ENCODE results near the gene NXN.

NXN gene

DNA sequence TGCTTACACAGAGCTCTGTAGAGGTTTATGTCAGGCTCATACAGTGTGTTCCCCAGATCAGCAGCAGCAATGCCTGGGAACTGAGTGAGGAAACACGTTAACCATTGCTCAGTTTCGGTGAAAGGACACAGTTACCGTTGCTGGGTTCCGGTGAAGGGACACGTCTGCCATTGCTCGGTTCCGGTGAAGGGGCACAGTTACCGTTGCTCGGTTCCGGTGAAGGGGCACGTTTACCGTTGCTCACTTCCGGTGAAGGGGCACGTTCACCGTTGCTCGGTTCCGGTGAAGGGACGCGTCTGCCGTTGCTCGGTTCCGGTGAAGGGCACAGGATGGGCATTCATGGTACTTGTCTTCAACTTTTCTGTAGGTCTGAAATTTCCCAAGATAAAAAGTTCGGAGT is 115.7 kb downstream of the NXN start:
- no peak for TF ChIP-seq CTCF (IDR thresholded peaks at IDR 0.05)

DNA sequence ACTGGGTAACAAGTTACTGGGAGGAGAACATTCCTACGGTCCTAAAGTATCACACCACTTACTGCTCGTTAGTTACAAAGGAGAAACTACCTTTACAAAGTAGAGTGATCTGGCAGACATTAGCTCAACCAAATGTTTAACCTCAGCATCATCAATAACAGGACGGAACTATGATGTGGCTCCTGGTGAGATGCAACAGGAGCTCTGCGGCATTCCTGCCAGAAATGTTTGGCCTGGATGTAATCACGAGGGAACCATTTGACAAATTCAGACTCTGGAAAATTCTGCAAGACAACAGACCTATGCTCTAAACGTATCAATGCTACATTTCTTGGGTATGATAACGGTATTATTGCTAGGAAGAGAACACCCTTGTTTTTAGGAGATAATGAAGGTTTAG is 117.0 kb downstream of the NXN start:
- TF ChIP-seq CTCF (IDR thresholded peaks at IDR 0.05) = no peak

- TF ChIP-seq CTCF (IDR thresholded peaks at IDR 0.05) = no peak
These were observed 118.2 kb downstream of the NXN start for GRCh38 chr17:861364-861763.

GRCh38 chr17:860805-861204 is 118.8 kb downstream of the NXN start:
- no peak for TF ChIP-seq CTCF (IDR thresholded peaks at IDR 0.05)

GRCh38 chr17:859824-860195 is 119.8 kb downstream of the NXN start:
- TF ChIP-seq CTCF (IDR thresholded peaks at IDR 0.05) = no peak

DNA sequence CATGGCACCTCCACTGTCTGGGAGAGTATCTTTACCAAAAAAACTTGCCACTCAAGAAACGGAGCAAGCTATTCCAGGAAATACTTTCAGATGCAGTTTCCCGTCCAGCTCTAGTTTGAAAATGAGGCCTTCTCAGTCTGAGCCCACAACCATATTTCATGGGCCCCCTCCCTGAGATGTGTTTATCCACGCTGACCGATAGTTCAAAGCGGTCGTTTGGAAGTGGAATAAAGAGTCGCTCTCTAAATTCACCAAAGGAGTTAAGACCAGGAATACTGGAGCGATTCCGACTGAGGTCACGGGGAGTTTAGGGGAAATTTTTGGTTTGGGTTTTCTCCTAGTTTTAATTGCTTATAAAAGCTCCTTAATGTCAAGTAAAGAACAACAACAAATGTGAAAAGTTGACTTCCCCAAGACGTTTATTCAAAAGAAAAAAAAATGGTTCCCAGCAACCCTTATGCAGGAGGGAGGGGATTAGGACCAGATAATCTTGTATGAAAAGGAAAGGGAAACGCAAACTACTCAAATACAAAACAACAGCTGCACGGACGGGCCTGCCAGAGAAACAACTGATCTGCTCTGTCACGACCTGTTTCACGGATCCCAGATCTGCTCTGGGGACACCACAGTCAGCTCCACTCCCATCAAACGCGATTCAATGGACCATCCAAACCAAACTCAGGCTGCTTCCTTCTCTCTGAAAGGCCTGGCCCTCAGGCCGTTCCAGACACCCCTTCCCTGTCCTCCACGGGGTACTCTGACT is 120.3 kb downstream of the NXN start:
- no peak for TF ChIP-seq CTCF (IDR thresholded peaks at IDR 0.05)

GRCh38 chr17:856149-856548 is 123.4 kb downstream of the NXN start:
- TF ChIP-seq CTCF (IDR thresholded peaks at IDR 0.05) = no peak

GRCh38 chr17:855569-855968 is 124.0 kb downstream of the NXN start:
- TF ChIP-seq CTCF (IDR thresholded peaks at IDR 0.05) = no peak

Data from LNCAP (cell line).